A549 (cell line): Measurements from ENCODE around the gene PDE8B. TPM values are rescaled to one million over a fixed set of nuclear protein-coding genes. Genes with fewer than 3 reads are reported as not detected.

Source experiments
- ATAC-seq, 2 experiments: fragments of 200-7000 bp in 1 of 2; fragments of >200 bp in 1 of 2; cut with Nextera tagmentation in 1 of 2; cut with Tn5 transposase in 1 of 2; 3 replicates each; pipeline versions ENCODE4 v1.8.0 to v1.9.1; 2018 to 2020; ENCODE audit warnings: mild to moderate bottlenecking in 1 of 2, moderate library complexity in 1 of 2
- CTCF ChIA-PET: fragments of 300-600 bp; sonication (Branson Sonifier 250); formaldehyde crosslinking; extraction: SDS; loops from one replicate; lab custom pipeline; 2021; ENCODE audit warnings: antibody characterized with exemption, inconsistent platforms; lab: Yijun Ruan, JAX
- POLR2A ChIA-PET: fragments of 350-600 bp; formaldehyde crosslinking; extraction: SDS; loops from one replicate; lab custom pipeline; 2021; ENCODE audit warnings: antibody characterized with exemption, inconsistent platforms; lab: Yijun Ruan, JAX
- DNase-seq, 2 experiments: peaks; one replicate each; pipeline versions ENCODE4 v3.0.0 to v3.0.0-alpha.2; 2011 to 2016; ENCODE audit warnings: low read depth in 1 of 2, low spot score in 1 of 2
- FAIRE-seq: peaks from 2 replicates; lab custom pipeline; 2011; peaks lifted over from hg19 to GRCh38; lab: Jason Lieb, UNC
- H3K27ac ChIP-seq, 2 experiments: fragments of >200 bp; sonication (Bioruptor Twin); formaldehyde crosslinking; 3 replicates each; pipeline ENCODE4 v1.5.1; 2016 to 2017
- H3K4me1 ChIP-seq: fragments of >200 bp; sonication (Bioruptor Twin); formaldehyde crosslinking; 3 replicates; pipeline ENCODE4 v1.6.1; 2016
- H3K4me2 ChIP-seq: fragments of >200 bp; sonication (Bioruptor Twin); formaldehyde crosslinking; 3 replicates; pipeline ENCODE4 v1.6.1; 2016
- H3K4me3 ChIP-seq: fragments of >200 bp; sonication (Bioruptor Twin); formaldehyde crosslinking; 3 replicates; pipeline ENCODE4 v1.5.1; 2016
- H3K9me3 ChIP-seq: fragments of >200 bp; sonication (Bioruptor Twin); formaldehyde crosslinking; 3 replicates; pipeline ENCODE4 v1.6.1; 2016
- CBX2 ChIP-seq: fragments of 200-600 bp; sonication (generic); IDR thresholded peaks from 2 replicates; pipeline ENCODE4 v1.6.1; 2016; ENCODE audit warnings: low read depth, mild to moderate bottlenecking, borderline replicate concordance
- CHD4 ChIP-seq: fragments of 200-600 bp; sonication (generic); IDR thresholded peaks from 2 replicates; pipeline ENCODE4 v1.6.1; 2016; ENCODE audit warnings: antibody characterized with exemption, mild to moderate bottlenecking, borderline replicate concordance
- CTCF ChIP-seq: fragments of >200 bp; sonication (Bioruptor Twin); formaldehyde crosslinking; IDR thresholded peaks from 3 replicates; pipeline ENCODE4 v1.5.1; 2016
- EHF ChIP-seq: fragments of 250-450 bp; sonication (Bioruptor Pico); IDR thresholded peaks from 2 replicates; pipeline ENCODE4 v1.5.0; 2020; ENCODE audit warnings: mild to moderate bottlenecking
- ESRRA ChIP-seq: fragments of 150-350 bp; IDR thresholded peaks from 2 replicates; pipeline ENCODE4 v1.6.1; 2014; ENCODE audit warnings: mild to moderate bottlenecking, low read length, borderline replicate concordance
- FOSL2 ChIP-seq, 2 experiments: fragments of 450-650 bp in 1 of 2; fragments of >200 bp in 1 of 2; sonication (Bioruptor Twin) in 1 of 2; formaldehyde crosslinking; IDR thresholded peaks; 2 replicates each; pipeline versions ENCODE4 v1.5.0 to v1.6.1; 2016 to 2020; ENCODE audit warnings: mild to moderate bottlenecking in 1 of 2, moderate library complexity in 1 of 2
- HDAC2 ChIP-seq: fragments of 200-600 bp; sonication (generic); IDR thresholded peaks from 2 replicates; pipeline ENCODE4 v1.6.1; 2016
- HEYL ChIP-seq: fragments of 250-450 bp; sonication (Bioruptor Pico); IDR thresholded peaks from 2 replicates; pipeline ENCODE4 v1.8.0; 2021; ENCODE audit warnings: mild to moderate bottlenecking, moderate library complexity
- JUN ChIP-seq, 2 experiments: fragments of >200 bp; sonication (Bioruptor Twin); formaldehyde crosslinking; IDR thresholded peaks; 2 replicates in 1 of 2; 3 replicates in 1 of 2; pipeline ENCODE4 v1.6.1; 2016 to 2017
- JUNB ChIP-seq: fragments of >200 bp; sonication (Bioruptor Twin); formaldehyde crosslinking; IDR thresholded peaks from 2 replicates; pipeline ENCODE4 v1.6.1; 2016
- MAX ChIP-seq: IDR thresholded peaks from 2 replicates; pipeline ENCODE4 v1.6.1; 2012
- MAZ ChIP-seq: fragments of 150-350 bp; IDR thresholded peaks from 2 replicates; pipeline ENCODE4 v1.6.1; 2014; ENCODE audit warnings: antibody characterized with exemption, low read depth, low read length, borderline replicate concordance
- NPAS2 ChIP-seq: fragments of 250-450 bp; sonication (Bioruptor Pico); IDR thresholded peaks from 2 replicates; pipeline ENCODE4 v1.8.0; 2022; ENCODE audit warnings: mild to moderate bottlenecking, moderate library complexity, borderline replicate concordance
- POLR2AphosphoS2 ChIP-seq: conservative IDR thresholded peaks from 2 replicates; pipeline ENCODE4 v1.6.1; 2012; ENCODE audit warnings: low read length, improper control_type of control experiment, inconsistent platforms
- RCOR1 ChIP-seq: fragments of 150-350 bp; IDR thresholded peaks from 2 replicates; pipeline ENCODE4 v1.6.1; 2014; ENCODE audit warnings: antibody characterized with exemption, low read length, low read depth
- ZFP36 ChIP-seq: fragments of 450-650 bp; IDR thresholded peaks from 2 replicates; pipeline ENCODE4 v1.6.1; 2014; ENCODE audit warnings: borderline replicate concordance; ENCODE audit not compliant: partially characterized antibody
- WGBS: methylation state at CpG from one replicate; pipeline ENCODE4 v1.1.6; 2017; ENCODE audit errors: missing lambda C conversion rate; 5-methylcytosine and 5-hydroxymethylcytosine counted together
- polyA plus RNA-seq, 4 experiments: library from polyadenylated mRNA; depleted of rRNA in 3 of 4; stranded (reverse); fragments of >200 nt; fragmentation: RNase III in 1 of 4; extraction: RNeasy Plus Mini Kit Qiagen cat#74134 plus additional on column Dnase treatment in 1 of 4; gene quantifications; 2 replicates in 3 of 4; 3 replicates in 1 of 4; pipeline ENCODE4 v1.2.3, GENCODE V29; 2011 to 2017

PDE8B gene
- polyA plus RNA-seq, 2 of the 4 experiments (the other 2 are of a cell fraction): 2.0 to 4.0 TPM

GRCh38 chr5:77208507-77209163 lies 1.8 kb upstream of the PDE8B start (continued):
- TF ChIP-seq CHD4 (no peak), ZFP36 (no peak)
- TF ChIP-seq, all 56 proteins: peak for 0

- POLR2A ChIA-PET: interaction anchor here (0.6 to 1.2 kb wide), 3 partner anchors 19 to 41 kb away, joined by 3 to 4 read pairs (median 3); no protein-coding TSS in a partner anchor
- CTCF ChIA-PET: interaction anchor here (1.0 to 1.6 kb wide), 3 partner anchors 22 to 80 kb away, joined by 3 read pairs; no protein-coding TSS in a partner anchor
Observed at GRCh38 chr5:77209495-77210090, 887 bp upstream of the PDE8B start.

GRCh38 chr5:77210964-77211690 lies 647 bp downstream of the PDE8B start:
- Histone ChIP-seq H3K4me2 (peak overlapping the region; percentile 89), H3K4me3 (peak overlapping the region; percentile 76), H3K9me3 (no peaks in the 10 kb centered on the region), H3K27ac (peak overlapping the region; percentile 89 to 96), H3K4me1 (peaks cover 10% of the 10 kb centered on the region; the same call in 1 of the 3 replicates)
- TF ChIP-seq MAX (no peak), MAZ (no peak), NPAS2 (CRISPR knock-in tag) (no peak), POLR2AphosphoS2 (no peak)
- POLR2A ChIA-PET: interaction anchor here (1.2 kb wide), 1 partner anchor 43 kb away, joined by 4 read pairs; no protein-coding TSS in a partner anchor
- WGBS: 67% methylated on average over 17 of the region's 61 CpGs
- CTCF ChIA-PET: interaction anchor here (1.0 to 2.1 kb wide), 2 partner anchors 12 to 282 kb away, joined by 3 to 5 read pairs; no protein-coding TSS in a partner anchor
- ATAC-seq (peak in 1 of 2 experiments; percentile 47; a peak in 4 of 6 replicates), DNase-seq (no peak), FAIRE-seq (no peak)

More at GRCh38 chr5:77209495-77210090, 887 bp upstream of the PDE8B start:
- TF ChIP-seq EHF: no peak
- no peak for TF ChIP-seq JUNB
- no peak for TF ChIP-seq HDAC2
- TF ChIP-seq FOSL2 (IDR thresholded peaks at IDR 0.05): no peak
- TF ChIP-seq FOSL2 (CRISPR knock-in tag; IDR thresholded peaks at IDR 0.05): no peak
- no peak for TF ChIP-seq JUN (IDR thresholded peaks at IDR 0.05)
- no peak for TF ChIP-seq HEYL (CRISPR knock-in tag)
- TF ChIP-seq POLR2AphosphoS2: no peak
- no peak for TF ChIP-seq CTCF
- no peak for TF ChIP-seq ESRRA
- no peak for TF ChIP-seq CBX2
- no peak for TF ChIP-seq ZFP36
- no peak for TF ChIP-seq RCOR1
- H3K4me1 ChIP-seq: peaks cover 17% of the 10 kb centered on the region; the same call in 2 of the 3 replicates
- FAIRE-seq: no peak
- peak in 1 of 2 experiments; percentile 27; a peak in 3 of 6 replicates for ATAC-seq
- no peak for DNase-seq
- peak overlapping the region; percentile 89 for H3K4me2 ChIP-seq
- H3K9me3 ChIP-seq: no peaks in the 10 kb centered on the region
- 90% methylated on average over 14 of the region's 14 CpGs for WGBS
- peak overlapping the region; percentile 89 to 96 for H3K27ac ChIP-seq
- peak overlapping the region; percentile 76 for H3K4me3 ChIP-seq
